Neural cell (in vitro differentiated cells): Measurements from ENCODE around the gene ATOH8. TPM values are rescaled to one million over a fixed set of nuclear protein-coding genes. Genes with fewer than 3 reads are reported as not detected.

Source experiments
- H2AFZ ChIP-seq: fragments of 200-600, 300-800 bp; sonication (generic), shearing (Covaris generic); 2 replicates; pipeline ENCODE4 v1.6.0; 2014; ENCODE audit warnings: low read depth, mild to moderate bottlenecking, antibody characterized with exemption, low read length, moderate library complexity
- H3F3A ChIP-seq: fragments of 200-600 bp; shearing (Covaris generic); 2 replicates; pipeline ENCODE4 v1.6.1; 2016; ENCODE audit warnings: mild to moderate bottlenecking, moderate library complexity, mixed read lengths, antibody characterized with exemption, low read length; ENCODE audit not compliant: insufficient read depth, poor library complexity, severe bottlenecking
- H3K27ac ChIP-seq: fragments of 200-600, 300-800 bp; sonication (generic), shearing (Covaris generic); 2 replicates; pipeline ENCODE4 v1.5.1; 2014; ENCODE audit warnings: mild to moderate bottlenecking, low read length, moderate library complexity
- H3K27me3 ChIP-seq: fragments of 300-800, 200-600 bp; sonication (generic), shearing (Covaris generic); 2 replicates; pipeline ENCODE4 v1.6.0; 2014; ENCODE audit warnings: mild to moderate bottlenecking, low read depth, low read length, moderate library complexity; ENCODE audit not compliant: insufficient read depth
- H3K36me3 ChIP-seq: fragments of 300-800, 200-600 bp; sonication (generic), shearing (Covaris generic); 2 replicates; pipeline ENCODE4 v1.5.1; 2014; ENCODE audit warnings: mild to moderate bottlenecking, antibody characterized with exemption, low read length, moderate library complexity; ENCODE audit not compliant: insufficient read depth
- H3K4me2 ChIP-seq: fragments of 300-800, 200-600 bp; sonication (generic), shearing (Covaris generic); 2 replicates; pipeline ENCODE4 v1.6.0; 2014; ENCODE audit warnings: mild to moderate bottlenecking, low read length
- H3K4me3 ChIP-seq: fragments of 300-800, 200-600 bp; sonication (generic), shearing (Covaris generic); 2 replicates; pipeline ENCODE4 v1.5.1; 2014; ENCODE audit warnings: mild to moderate bottlenecking, low read length, moderate library complexity
- H3K79me2 ChIP-seq: fragments of 200-600 bp; shearing (Covaris generic); replicated peaks from 2 replicates; pipeline ENCODE4 v1.6.0; 2014; ENCODE audit warnings: mild to moderate bottlenecking, low read length, moderate library complexity; ENCODE audit not compliant: insufficient read depth
- H3K9ac ChIP-seq: fragments of 300-800, 200-600 bp; sonication (generic), shearing (Covaris generic); 2 replicates; pipeline ENCODE4 v1.6.1; 2016; ENCODE audit warnings: mild to moderate bottlenecking, low read length, mixed read lengths
- H3K9me2 ChIP-seq: fragments of 200-600 bp; shearing (Covaris generic); 2 replicates; pipeline ENCODE4 v1.6.1; 2016; ENCODE audit warnings: mild to moderate bottlenecking, low read length, mixed read lengths; ENCODE audit not compliant: insufficient read depth
- H3K9me3 ChIP-seq: fragments of 200-600, 300-800 bp; sonication (generic), shearing (Covaris generic); 2 replicates; pipeline ENCODE4 v1.6.1; 2016; ENCODE audit warnings: mild to moderate bottlenecking, mixed run types, low read length, moderate library complexity, mixed read lengths
- H4K20me1 ChIP-seq: fragments of 200-600 bp; shearing (Covaris generic); 2 replicates; pipeline ENCODE4 v1.6.1; 2016; ENCODE audit warnings: mild to moderate bottlenecking, mixed run types; ENCODE audit not compliant: insufficient read depth
- CTCF ChIP-seq: fragments of 450-650 bp; IDR thresholded peaks from 2 replicates; pipeline ENCODE4 v1.5.1; 2014; ENCODE audit warnings: antibody characterized with exemption, mild to moderate bottlenecking, moderate library complexity; ENCODE audit not compliant: poor library complexity, severe bottlenecking
- EP300 ChIP-seq: fragments of 450-650 bp; conservative IDR thresholded peaks from 2 replicates; pipeline ENCODE4 v1.6.1; 2014; ENCODE audit warnings: antibody characterized with exemption, mild to moderate bottlenecking, moderate library complexity; ENCODE audit not compliant: poor library complexity, severe bottlenecking
- EZH2 ChIP-seq: fragments of 200-600, 300-800 bp; shearing (Covaris generic), sonication (generic); IDR thresholded peaks from 2 replicates; pipeline ENCODE4 v1.6.1; 2014; ENCODE audit warnings: antibody characterized with exemption, low read length, borderline replicate concordance, mild to moderate bottlenecking; ENCODE audit not compliant: insufficient read depth, poor library complexity, severe bottlenecking
- MXI1 ChIP-seq: fragments of 450-650 bp; conservative IDR thresholded peaks from 2 replicates; pipeline ENCODE4 v1.6.1; 2014; ENCODE audit warnings: antibody characterized with exemption, mild to moderate bottlenecking; ENCODE audit not compliant: poor library complexity, severe bottlenecking
- POLR2AphosphoS5 ChIP-seq: IDR thresholded peaks from 2 replicates; pipeline ENCODE4 v1.6.1; 2012
- RAD21 ChIP-seq: fragments of 450-650 bp; conservative IDR thresholded peaks from 2 replicates; pipeline ENCODE4 v1.6.1; 2014; ENCODE audit warnings: antibody characterized with exemption, mild to moderate bottlenecking, moderate library complexity
- REST ChIP-seq: IDR thresholded peaks from 2 replicates; pipeline ENCODE4 v1.6.1; 2012; ENCODE audit warnings: borderline replicate concordance
- SMC3 ChIP-seq: fragments of 450-650 bp; conservative IDR thresholded peaks from 2 replicates; pipeline ENCODE4 v1.6.1; 2014; ENCODE audit warnings: antibody characterized with exemption, mild to moderate bottlenecking, moderate library complexity; ENCODE audit not compliant: poor library complexity
- TAF1 ChIP-seq: IDR thresholded peaks from 2 replicates; pipeline ENCODE4 v1.6.1; 2012; ENCODE audit warnings: low read depth
- polyA plus RNA-seq: library from polyadenylated mRNA; depleted of rRNA; stranded (reverse); fragments of >200 nt; gene quantifications from 2 replicates; pipeline ENCODE4 v1.2.3, GENCODE V29; 2014

The ATOH8 gene
- polyA plus RNA-seq, 1 donor from 2014 or later = 1.6 TPM

- Histone ChIP-seq H3K27ac (no peak overlapping the region), H3K27me3 (no peaks in the 10 kb centered on the region), H3K9me2 (no peaks in the 10 kb centered on the region), H4K20me1 (no peaks in the 10 kb centered on the region), H3K4me2 (no peak overlapping the region), H3F3A (no peaks in the 10 kb centered on the region), H3K9me3 (no peaks in the 10 kb centered on the region), H3K9ac (no peak overlapping the region), H2AFZ (no peak overlapping the region), H3K4me3 (no peak overlapping the region), H3K79me2 (no peaks in the 10 kb centered on the region), H3K36me3 (no peaks in the 10 kb centered on the region)
- TF ChIP-seq SMC3 (no peak), REST (no peak), TAF1 (no peak), POLR2AphosphoS5 (no peak), EP300 (no peak), EZH2 (no peak), MXI1 (no peak), CTCF (no peak), RAD21 (no peak)
Measured at GRCh38 chr2:85714841-85715240, 39.0 kb upstream of the ATOH8 start.

GRCh38 chr2:85716346-85716914, 37.4 kb upstream of the ATOH8 start:
- Histone ChIP-seq H3K27ac (no peak overlapping the region), H3K9me3 (no peaks in the 10 kb centered on the region), H3K79me2 (no peaks in the 10 kb centered on the region), H2AFZ (no peak overlapping the region), H3K9ac (no peak overlapping the region), H3K9me2 (no peaks in the 10 kb centered on the region), H3F3A (no peaks in the 10 kb centered on the region), H3K4me3 (no peak overlapping the region), H3K4me2 (no peak overlapping the region), H3K27me3 (no peaks in the 10 kb centered on the region), H4K20me1 (no peaks in the 10 kb centered on the region), H3K36me3 (no peaks in the 10 kb centered on the region)
- TF ChIP-seq EP300 (no peak), SMC3 (no peak), CTCF (no peak), POLR2AphosphoS5 (no peak), MXI1 (no peak), TAF1 (no peak), REST (no peak), EZH2 (no peak), RAD21 (no peak)
